Keratinocyte (primary cell): Measurements from ENCODE around the gene SHKBP1. TPM values are rescaled to one million over a fixed set of nuclear protein-coding genes. Genes with fewer than 3 reads are reported as not detected.

ENCODE experiments used
- DNase-seq: peaks from one replicate; pipeline ENCODE4 v3.0.0-alpha.2; 2011; ENCODE audit warnings: low read depth, missing footprints, low spot score
- FAIRE-seq: peaks from 2 replicates; lab custom pipeline; 2011; peaks lifted over from hg19 to GRCh38; lab: Jason Lieb, UNC
- H2AFZ ChIP-seq: 2 replicates; pipeline ENCODE4 v1.6.0; 2012; ENCODE audit warnings: low read length, control low read depth, inconsistent platforms; ENCODE audit not compliant: control insufficient read depth
- H3K27ac ChIP-seq: 2 replicates; pipeline ENCODE4 v1.5.1; 2011; ENCODE audit warnings: low read length; ENCODE audit not compliant: control insufficient read depth, insufficient read depth
- H3K27me3 ChIP-seq: 3 replicates; pipeline ENCODE4 v1.6.0; 2011; ENCODE audit warnings: low read length; ENCODE audit not compliant: control insufficient read depth, insufficient read depth; ENCODE audit errors: extremely low read depth
- H3K36me3 ChIP-seq, 2 experiments: 2 replicates in 1 of 2; 3 replicates in 1 of 2; pipeline ENCODE4 v1.5.1; 2011; ENCODE audit warnings: low read length in 2 of 2, mild to moderate bottlenecking in 1 of 2; ENCODE audit not compliant: control insufficient read depth in 2 of 2, insufficient read depth in 2 of 2; ENCODE audit errors: extremely low read depth in 1 of 2
- H3K4me1 ChIP-seq: 3 replicates; pipeline ENCODE4 v1.5.1; 2011; ENCODE audit warnings: low read length; ENCODE audit not compliant: control insufficient read depth, insufficient read depth; ENCODE audit errors: extremely low read depth
- H3K4me2 ChIP-seq: 3 replicates; pipeline ENCODE4 v1.6.0; 2011; ENCODE audit warnings: low read depth, low read length; ENCODE audit not compliant: control insufficient read depth, insufficient read depth; ENCODE audit errors: extremely low read depth
- H3K4me3 ChIP-seq, 3 experiments: fragments of 200-600 bp in 1 of 3; sonication (generic) in 1 of 3; 2 replicates in 2 of 3; 3 replicates in 1 of 3; pipeline ENCODE4 v1.5.1; 2011 to 2016; ENCODE audit warnings: low read length in 3 of 3, mild to moderate bottlenecking in 3 of 3, control low read depth in 2 of 3, inconsistent platforms in 1 of 3, low read depth in 1 of 3, mixed read lengths in 1 of 3, mixed run types in 1 of 3, moderate library complexity in 1 of 3; ENCODE audit not compliant: control insufficient read depth in 2 of 3, insufficient read depth in 2 of 3; ENCODE audit errors: extremely low read depth in 1 of 3
- H3K79me2 ChIP-seq: 2 replicates; pipeline ENCODE4 v1.6.0; 2012; ENCODE audit warnings: low read length; ENCODE audit not compliant: control insufficient read depth, insufficient read depth
- H3K9ac ChIP-seq: 3 replicates; pipeline ENCODE4 v1.6.0; 2011; ENCODE audit warnings: low read length; ENCODE audit not compliant: control insufficient read depth, insufficient read depth; ENCODE audit errors: extremely low read depth
- H3K9me1 ChIP-seq: 3 replicates; pipeline ENCODE4 v1.6.0; 2011; ENCODE audit warnings: low read length; ENCODE audit not compliant: control insufficient read depth, insufficient read depth; ENCODE audit errors: extremely low read depth
- H3K9me3 ChIP-seq: 2 replicates; pipeline ENCODE4 v1.5.1; 2012; ENCODE audit warnings: low read depth, low read length; ENCODE audit not compliant: control insufficient read depth
- H4K20me1 ChIP-seq: 3 replicates; pipeline ENCODE4 v1.6.0; 2011; ENCODE audit warnings: low read length; ENCODE audit not compliant: control insufficient read depth, insufficient read depth; ENCODE audit errors: extremely low read depth
- EZH2 ChIP-seq: IDR thresholded peaks from one replicate; pipeline ENCODE4 v1.6.1; 2012; ENCODE audit warnings: inconsistent platforms, mild to moderate bottlenecking, low read length, moderate library complexity
- dilution Hi-C: fragments of 300-500 bp; cut with MboI; formaldehyde crosslinking; loops from one replicate; pipeline ENCODE4 v1.7.0; 2020; ENCODE audit warnings: low sequenced_read_pairs; ENCODE audit not compliant: extremely low pct_ligation_motif_present
- polyA plus RNA-seq, 5 experiments: library from polyadenylated mRNA; depleted of rRNA in 3 of 5; stranded (reverse) in 3 of 5; stranded (forward) in 1 of 5; unstranded in 1 of 5; fragments of >200 nt; gene quantifications; 1 replicate in 1 of 5; 2 replicates in 3 of 5; 3 replicates in 1 of 5; pipeline versions ENCODE4 v1.2.1 to v1.2.3, GENCODE V29; 2011 to 2012; ENCODE audit warnings: missing spikeins in 2 of 5, low read depth in 1 of 5, low replicate concordance in 1 of 5
- TF ChIP-seq, protein P1 (sequence below), 3 experiments: IDR thresholded peaks in 1 of 3; conservative IDR thresholded peaks in 1 of 3; optimal IDR thresholded peaks in 1 of 3; 2 replicates in 2 of 3; 3 replicates in 1 of 3; pipeline versions ENCODE3 to v1.5.1; 2011; ENCODE audit warnings: low read length in 3 of 3, mild to moderate bottlenecking in 3 of 3, moderate library complexity in 2 of 3, control low read depth in 1 of 3, inconsistent platforms in 1 of 3; ENCODE audit not compliant: insufficient read depth in 2 of 3; ENCODE audit errors: extremely low read depth in 1 of 3

SHKBP1 gene
- polyA plus RNA-seq, 1 donor (not counting 4 experiments of a cell fraction or from before 2014, with no cell fraction given): 20.2 TPM

DNA sequence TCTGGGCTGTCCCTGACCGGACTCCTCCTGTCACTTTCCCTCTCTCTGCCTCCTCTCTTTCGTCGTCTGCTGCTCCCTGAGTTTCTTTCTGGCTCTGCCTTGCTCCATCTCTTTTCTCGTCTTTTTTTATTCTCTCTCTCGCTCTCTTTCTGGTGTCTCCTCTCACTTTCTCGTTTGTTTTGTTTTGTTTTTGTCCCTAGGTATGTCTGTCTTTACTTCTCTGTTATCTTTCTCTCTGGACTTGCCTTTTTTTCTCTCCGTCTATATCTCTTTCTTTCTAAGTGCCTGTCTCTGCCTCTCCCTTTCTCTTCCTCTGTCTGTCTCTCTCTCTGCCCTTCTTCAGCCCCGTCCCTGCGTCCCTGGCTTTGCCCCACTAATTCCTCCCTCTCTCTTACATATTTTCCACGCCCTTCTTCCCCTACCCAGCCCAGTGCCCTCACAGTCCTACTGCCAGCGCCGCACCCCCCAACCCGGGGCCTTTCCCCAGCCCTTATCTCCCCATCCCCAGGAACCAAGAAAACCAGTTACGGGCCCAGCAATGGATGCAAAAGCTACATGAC is 48.1 kb upstream of the SHKBP1 start:
- no peaks in the 10 kb centered on the region for H3K36me3 ChIP-seq
- DNase-seq (no peak), FAIRE-seq (no peak)
- no peaks in the 10 kb centered on the region for H3K9me3 ChIP-seq
- peaks cover 3% of the 10 kb centered on the region for H3K4me1 ChIP-seq
- no peak overlapping the region for H3K4me2 ChIP-seq
- dilution Hi-C loops: no loop called here
- no peaks in the 10 kb centered on the region for H3K79me2 ChIP-seq
- no peaks in the 10 kb centered on the region for H3K9me1 ChIP-seq
- H3K9ac ChIP-seq: no peak overlapping the region
- H4K20me1 ChIP-seq: no peaks in the 10 kb centered on the region
- H3K27ac ChIP-seq: no peak overlapping the region
- H3K4me3 ChIP-seq: no peak overlapping the region
- H3K27me3 ChIP-seq: no peaks in the 10 kb centered on the region
- TF ChIP-seq EZH2: no peak
- TF ChIP-seq, protein P1, sequence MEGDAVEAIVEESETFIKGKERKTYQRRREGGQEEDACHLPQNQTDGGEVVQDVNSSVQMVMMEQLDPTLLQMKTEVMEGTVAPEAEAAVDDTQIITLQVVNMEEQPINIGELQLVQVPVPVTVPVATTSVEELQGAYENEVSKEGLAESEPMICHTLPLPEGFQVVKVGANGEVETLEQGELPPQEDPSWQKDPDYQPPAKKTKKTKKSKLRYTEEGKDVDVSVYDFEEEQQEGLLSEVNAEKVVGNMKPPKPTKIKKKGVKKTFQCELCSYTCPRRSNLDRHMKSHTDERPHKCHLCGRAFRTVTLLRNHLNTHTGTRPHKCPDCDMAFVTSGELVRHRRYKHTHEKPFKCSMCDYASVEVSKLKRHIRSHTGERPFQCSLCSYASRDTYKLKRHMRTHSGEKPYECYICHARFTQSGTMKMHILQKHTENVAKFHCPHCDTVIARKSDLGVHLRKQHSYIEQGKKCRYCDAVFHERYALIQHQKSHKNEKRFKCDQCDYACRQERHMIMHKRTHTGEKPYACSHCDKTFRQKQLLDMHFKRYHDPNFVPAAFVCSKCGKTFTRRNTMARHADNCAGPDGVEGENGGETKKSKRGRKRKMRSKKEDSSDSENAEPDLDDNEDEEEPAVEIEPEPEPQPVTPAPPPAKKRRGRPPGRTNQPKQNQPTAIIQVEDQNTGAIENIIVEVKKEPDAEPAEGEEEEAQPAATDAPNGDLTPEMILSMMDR (optimal IDR thresholded peaks at IDR 0.05 in 1 of 3, IDR thresholded peaks at IDR 0.05 in 1 of 3, conservative IDR thresholded peaks at IDR 0.05 in 1 of 3; ENCODE audit: extremely low read depth in 1 of 3, insufficient read depth in 2 of 3, low read length in 3 of 3): no peak
- peak overlapping the region; percentile 30 for H2AFZ ChIP-seq

DNA sequence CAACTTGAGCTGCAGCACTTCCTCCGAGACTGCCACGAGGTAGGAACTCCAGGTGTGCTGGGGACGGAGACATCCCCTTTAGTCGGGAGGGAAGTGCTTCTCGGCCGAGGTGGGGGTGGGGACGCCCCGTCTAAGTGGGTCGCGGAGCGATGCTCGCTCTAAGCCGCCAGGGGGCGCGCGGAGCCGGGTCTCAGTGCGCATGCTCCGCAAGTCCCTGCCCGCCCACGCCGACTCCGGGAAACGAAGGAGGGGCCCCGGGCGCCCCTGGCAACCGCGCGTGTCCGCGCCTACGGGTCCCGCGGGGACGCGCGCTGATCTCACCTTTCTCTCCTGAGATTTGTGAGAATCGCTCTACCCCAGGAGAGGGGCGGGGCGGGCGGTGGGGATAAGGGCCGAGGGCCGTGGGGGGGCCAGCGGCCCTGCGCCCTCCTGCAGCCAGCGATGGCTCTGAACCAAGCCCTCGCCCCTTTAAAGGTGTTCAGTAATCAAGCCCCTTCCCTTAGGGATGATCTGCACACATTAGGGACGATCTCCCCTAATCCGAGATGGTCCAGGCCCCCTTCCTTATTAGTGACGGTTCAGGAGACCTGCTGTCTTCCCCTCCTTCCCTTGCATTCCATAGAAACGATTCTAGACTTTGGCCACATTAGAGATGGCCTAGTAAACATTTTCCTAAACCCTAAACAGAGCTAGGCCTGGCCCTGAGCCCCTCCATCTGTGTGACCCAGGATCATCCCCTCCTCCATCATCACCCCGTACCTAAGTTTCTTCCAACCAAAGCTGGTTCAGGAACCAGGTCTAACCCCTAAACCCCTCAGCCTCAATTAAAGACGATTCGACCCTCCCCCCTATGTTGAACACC is 47.3 kb upstream of the SHKBP1 start:
- Histone ChIP-seq H2AFZ (peak overlapping the region; percentile 66), H3K9ac (no peak overlapping the region), H3K9me3 (no peaks in the 10 kb centered on the region), H3K36me3 (no peaks in the 10 kb centered on the region), H3K9me1 (no peaks in the 10 kb centered on the region), H3K79me2 (no peaks in the 10 kb centered on the region), H3K4me3 (peak overlapping the region; percentile 24 to 48 (median 35)), H3K27ac (no peak overlapping the region), H3K27me3 (no peaks in the 10 kb centered on the region), H3K4me1 (peaks cover 3% of the 10 kb centered on the region), H4K20me1 (no peaks in the 10 kb centered on the region), H3K4me2 (peak overlapping the region; percentile 78)
- TF ChIP-seq, protein P1 (optimal IDR thresholded peaks at IDR 0.05 in 1 of 3, IDR thresholded peaks at IDR 0.05 in 1 of 3, conservative IDR thresholded peaks at IDR 0.05 in 1 of 3; ENCODE audit: extremely low read depth in 1 of 3, insufficient read depth in 2 of 3, low read length in 3 of 3): peak; percentile 88 to 98 (median 98)
- TF ChIP-seq EZH2: no peak
- dilution Hi-C loops: no loop called here
- FAIRE-seq (no peak), DNase-seq (peak; percentile 30)
